ENCODE results near the gene EPOP.
A peak's percentile ranks its signal among the peaks of the same experiment; 100 is the strongest.

EPOP gene

DNA sequence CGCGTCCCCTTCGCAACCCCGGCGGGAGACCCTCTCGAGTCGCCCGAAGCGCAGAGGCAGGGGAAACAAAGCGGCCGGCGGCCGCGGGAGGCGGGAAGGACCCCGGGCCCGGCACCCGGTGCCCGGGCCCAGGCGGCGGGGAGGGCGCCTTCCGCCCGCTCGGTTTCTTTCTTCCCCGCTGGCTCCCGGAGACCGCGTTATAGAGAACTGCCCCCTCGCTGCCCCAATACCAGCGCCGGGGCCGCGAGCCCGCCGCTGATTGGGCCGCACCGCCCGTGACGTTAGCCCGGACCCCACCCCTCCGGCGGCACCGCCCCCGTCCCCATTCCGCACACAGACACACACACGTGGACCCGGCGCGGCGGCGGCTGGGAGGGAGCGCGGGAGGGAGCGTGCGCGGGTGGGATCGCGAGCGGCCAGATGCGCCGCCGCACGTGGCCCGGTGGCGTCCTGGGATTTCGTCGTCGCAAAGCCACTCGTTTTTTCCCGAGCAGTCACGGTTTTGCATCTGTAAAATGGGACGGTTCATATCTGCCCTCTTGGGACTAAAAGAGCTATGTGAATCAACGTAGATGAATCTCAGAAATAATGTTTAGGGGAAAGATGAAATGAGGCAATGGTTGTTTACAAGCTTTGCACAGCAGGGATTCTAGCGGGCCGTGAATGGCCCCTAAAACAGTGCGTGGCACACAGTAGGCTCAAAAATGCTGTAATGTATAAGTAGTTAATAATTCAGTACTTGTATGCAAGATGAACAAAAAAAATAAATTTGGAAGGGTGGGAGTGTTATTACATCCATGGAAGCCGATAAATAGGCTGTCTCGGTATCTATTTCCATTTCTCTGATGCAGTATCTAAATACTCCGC, at the start of gene EPOP:
EPOP (minus strand) TSS at position 209 of the 867 bp plus-strand sequence. CDS start 462 bp downstream, outside the sequence.
- DNase-seq: peak; percentile 97

GRCh38 chr17:38721802-38722201, 47.0 kb upstream of the EPOP start:
- no peak for DNase-seq

- no peak for DNase-seq
Measured at GRCh38 chr17:38720941-38721340, 46.2 kb upstream of the EPOP start.

- DNase-seq: peak; percentile 93
Measured at GRCh38 chr17:38719943-38720641, 45.3 kb upstream of the EPOP start.

DNA sequence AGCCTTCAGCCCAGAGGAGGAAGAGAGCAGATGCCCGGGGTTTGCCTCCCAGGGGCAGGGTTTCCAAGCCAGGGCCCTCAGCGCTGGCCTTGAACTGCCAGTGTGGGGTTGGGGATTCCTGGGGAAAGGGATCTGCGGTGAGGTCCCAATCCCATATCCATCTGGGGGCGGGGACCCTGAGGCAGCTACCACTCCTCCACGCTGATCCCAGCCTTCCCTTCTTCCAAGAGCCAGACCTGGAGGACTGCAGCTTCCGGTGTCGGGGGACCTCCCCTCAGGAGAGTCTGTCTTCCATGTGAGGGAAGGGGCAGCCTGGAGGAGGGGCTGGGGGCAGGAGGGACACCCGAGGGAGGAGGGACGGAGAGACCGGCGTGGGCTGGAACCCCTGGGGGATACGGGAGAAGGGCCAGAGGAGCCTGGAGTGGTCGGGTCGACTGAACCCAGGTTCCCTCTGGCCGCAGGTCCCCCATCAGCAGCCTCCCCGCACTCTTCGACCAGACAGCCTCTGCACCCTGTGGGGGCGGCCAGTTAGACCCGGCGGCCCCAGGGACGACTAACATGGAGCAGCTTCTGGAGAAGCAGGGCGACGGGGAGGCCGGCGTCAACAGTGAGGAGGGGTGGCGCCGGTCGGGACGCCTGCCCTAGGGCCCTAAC, 44.7 kb upstream of the EPOP start:
- DNase-seq: peak; percentile 89

GRCh38 chr17:38717139-38717745, 42.5 kb upstream of the EPOP start:
- no peak for DNase-seq

DNA sequence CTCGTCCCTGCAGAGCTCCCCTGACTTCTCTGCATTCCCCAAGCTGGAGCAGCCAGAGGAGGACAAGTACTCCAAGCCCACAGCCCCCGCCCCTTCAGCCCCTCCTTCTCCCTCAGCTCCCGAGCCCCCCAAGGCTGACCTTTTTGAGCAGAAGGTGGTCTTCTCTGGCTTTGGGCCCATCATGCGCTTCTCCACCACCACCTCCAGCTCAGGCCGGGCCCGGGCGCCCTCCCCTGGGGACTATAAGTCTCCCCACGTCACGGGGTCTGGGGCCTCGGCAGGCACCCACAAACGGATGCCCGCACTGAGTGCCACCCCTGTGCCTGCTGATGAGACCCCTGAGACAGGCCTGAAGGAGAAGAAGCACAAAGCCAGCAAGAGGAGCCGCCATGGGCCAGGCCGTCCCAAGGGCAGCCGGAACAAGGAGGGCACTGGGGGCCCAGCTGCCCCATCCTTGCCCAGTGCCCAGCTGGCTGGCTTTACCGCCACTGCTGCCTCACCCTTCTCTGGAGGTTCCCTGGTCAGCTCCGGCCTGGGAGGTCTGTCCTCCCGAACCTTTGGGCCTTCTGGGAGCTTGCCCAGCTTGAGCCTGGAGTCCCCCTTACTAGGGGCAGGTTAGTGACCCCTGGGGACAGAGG, 41.7 kb upstream of the EPOP start:
- no peak for DNase-seq

DNA sequence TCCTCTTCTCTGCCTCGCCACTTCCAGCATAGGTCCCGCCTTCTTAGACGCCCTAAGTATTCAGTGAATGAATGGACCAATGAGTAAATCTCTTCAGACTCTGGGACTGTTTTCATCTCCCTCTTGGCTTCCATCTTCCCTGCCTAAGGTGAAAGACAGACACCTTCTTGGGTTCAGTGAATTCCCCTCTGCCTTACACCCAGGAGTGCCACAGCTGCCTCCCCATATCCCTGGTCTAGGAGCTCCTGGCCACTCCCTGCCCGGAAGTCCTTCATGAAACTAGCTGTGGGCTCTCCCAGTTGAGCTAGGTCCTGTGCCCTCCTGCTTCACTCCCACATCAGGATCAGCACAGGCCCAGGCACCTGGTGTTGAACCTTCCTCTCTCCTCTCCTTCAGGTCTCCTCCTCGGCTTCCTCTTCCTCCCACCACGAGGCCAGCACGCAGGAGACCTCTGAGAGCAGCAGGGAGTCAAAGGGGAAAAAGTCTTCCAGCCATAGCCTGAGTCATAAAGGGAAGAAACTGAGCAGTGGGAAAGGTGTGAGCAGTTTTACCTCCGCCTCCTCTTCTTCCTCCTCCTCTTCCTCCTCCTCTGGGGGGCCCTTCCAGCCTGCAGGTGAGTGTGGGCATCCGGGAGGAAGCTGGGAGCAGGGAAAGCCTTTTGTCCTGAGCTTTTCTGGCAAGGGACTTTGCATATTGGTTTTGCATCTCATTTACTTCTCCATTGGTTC, 40.6 kb upstream of the EPOP start:
- no peak for DNase-seq

GRCh38 chr17:38713456-38714075, 38.8 kb upstream of the EPOP start:
- DNase-seq: no peak

- no peak for DNase-seq
Measured at GRCh38 chr17:38712593-38712992, 37.8 kb upstream of the EPOP start.

DNA sequence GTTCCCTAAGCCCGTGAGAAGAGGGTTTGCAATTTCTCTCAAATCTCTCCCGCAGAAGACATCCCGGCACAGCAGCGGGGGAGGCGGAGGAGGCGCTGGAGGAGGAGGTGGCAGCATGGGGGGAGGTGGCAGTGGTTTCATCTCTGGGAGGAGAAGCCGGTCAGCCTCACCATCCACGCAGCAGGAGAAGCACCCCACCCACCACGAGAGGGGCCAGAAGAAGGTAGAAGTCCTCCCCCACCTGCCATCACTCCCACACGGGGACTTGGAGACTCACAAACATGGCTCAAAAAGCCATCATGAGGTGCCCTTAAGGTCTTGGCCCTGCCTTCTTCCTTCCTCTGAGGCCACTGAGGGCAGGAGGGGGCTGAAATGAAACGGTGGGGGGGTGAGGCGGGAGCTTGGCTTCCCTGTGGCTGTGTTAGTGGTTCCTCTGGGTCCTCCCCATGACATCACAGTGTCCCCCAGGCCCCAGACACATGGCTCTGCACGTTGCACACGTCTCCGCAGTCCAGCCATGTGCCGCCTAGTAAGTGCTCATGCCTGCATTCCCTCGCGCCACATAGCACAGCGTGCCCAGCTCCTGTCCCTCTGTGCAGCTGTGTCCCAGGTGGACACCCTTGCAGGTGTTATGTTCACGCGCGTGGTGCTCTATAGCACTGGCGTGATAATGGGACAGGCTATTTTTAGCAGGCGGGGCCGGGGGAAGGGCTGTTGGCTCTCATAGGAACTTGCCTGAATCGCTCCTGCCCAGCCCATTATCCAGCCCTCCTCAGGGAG, 37.2 kb upstream of the EPOP start:
- DNase-seq: no peak

- DNase-seq: no peak
Measured at GRCh38 chr17:38710985-38711384, 36.2 kb upstream of the EPOP start.

DNA sequence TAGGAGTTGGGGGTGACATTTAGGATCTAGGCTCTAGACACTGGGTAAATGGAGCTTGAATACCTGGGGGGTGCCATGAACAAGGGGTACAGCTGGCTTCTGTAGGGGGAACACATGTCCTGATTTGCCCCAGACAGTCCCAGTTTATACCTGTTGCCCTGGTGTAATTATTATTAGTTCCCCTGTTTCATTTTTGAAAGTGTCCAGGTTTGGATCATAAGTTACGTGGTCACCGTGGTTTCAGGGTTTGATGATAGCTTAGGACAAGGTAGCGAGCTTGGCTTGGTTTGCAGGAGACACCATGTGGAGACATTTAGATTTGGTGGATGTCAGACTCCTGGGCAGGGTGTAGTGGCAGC, 35.8 kb upstream of the EPOP start:
- DNase-seq: no peak

DNA sequence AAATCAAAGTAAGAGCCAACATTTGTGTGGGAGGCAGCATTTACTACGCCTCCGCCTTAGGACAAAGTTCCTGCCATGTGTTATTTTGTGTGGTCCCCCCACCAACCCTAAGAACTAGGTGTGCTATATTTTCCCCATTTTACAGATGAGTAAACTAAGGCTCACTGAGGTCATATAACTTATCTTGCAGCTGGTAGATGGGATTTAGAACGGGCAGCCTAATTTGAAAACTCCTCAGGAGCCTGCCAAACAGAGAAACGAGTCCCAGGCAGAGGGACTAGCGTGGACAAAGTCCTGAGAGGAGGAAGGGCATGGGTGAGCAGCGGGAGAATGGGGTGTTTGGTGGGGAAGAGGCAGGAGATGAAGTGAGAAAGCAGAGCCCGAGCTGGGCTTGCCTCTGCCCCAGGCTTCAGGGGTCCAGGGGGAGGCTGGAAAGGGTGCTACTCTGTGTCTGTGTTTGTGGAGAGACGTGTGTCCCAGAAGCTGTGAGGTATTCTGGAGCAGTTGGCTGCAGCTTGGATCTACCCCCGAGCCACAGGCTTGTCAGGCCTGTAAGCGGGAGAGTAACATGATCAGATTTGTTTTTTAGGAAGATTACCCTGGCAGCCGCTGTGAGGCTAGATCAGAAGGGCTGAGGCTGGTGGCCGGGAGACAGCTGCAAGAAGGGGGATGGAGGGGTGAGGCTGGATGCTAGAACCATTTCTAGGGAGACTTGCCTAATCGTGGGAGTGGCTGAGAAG, 35.3 kb upstream of the EPOP start:
- DNase-seq: no peak

DNA sequence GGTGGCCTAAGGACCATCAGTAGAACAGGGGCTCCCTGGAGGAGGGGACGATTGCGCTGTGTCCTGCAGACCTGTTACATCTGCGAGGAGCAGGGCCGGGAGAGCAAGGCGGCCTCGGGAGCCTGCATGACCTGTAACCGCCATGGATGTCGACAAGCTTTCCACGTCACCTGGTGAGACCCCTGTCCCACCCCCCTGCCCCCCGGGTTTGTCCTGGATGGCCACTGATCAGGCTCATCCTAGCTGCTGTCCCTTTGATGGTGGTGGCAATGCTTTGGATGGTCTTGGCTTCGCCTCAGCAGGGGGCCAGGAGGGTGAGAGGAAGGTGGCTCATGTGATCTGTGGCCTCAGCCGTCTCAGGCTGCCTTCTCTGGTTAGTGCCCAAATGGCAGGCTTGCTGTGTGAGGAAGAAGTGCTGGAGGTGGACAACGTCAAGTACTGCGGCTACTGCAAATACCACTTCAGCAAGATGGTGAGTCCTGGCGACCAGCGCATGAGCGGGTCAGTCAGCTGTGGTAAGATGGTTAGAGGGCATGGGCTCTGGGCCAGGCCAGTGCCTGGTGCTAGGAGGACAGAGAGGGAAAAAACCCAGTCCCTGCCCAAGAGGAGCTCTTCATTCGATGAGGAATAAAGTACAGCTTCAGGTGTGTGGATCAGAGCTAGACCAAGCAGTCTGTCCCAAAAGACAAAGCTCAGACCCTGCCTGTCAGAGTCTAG, 34.5 kb upstream of the EPOP start:
- DNase-seq: no peak

GRCh38 chr17:38707678-38708351, 33.1 kb upstream of the EPOP start:
- no peak for DNase-seq

DNA sequence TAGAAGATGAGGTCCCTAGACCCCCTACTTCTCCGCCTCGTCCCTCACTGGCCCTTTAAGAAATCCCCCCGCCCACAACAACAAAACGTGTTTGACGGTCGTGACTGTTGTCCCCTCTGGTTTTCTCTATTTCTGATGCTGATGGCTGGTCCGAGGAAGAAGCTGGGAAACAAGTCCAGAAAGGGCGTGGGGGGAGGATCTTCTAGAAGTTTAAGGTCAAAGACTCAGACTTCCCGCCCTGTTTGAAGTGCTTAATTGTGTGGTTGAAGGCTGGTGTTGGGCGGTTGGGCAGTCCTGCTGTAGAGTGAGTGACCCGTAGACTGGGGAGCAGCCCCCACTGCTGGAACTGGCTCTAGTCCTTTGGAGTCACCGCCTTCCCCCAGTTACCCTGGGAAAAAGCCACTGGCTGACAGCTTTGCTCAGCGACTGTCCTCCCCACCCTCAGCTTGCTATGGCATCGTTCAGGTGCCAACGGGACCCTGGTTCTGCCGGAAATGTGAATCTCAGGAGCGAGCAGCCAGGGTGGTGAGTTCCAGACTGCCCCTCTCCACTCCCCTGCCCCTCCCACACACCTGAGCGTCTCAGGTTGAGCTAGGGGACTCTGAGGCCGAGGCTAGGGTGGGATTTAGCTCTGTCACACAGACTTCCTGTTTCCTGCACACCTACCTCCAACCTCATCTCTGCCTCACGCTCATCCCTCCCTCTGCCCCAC, 31.9 kb upstream of the EPOP start:
- DNase-seq: no peak
